Suppressor macrophage (primary cell): Measurements from ENCODE around the gene MLST8.
A peak's percentile ranks its signal among the peaks of the same experiment; 100 is the strongest.

Experiments
- DNase-seq, 4 experiments: peaks; one replicate each; pipeline ENCODE4 v3.0.0-alpha.2; 2020 to 2022

MLST8 gene

GRCh38 chr16:2209258-2210008 is 4.2 kb downstream of the MLST8 start:
- no peak for DNase-seq

- no peak for DNase-seq
Measured at GRCh38 chr16:2210009-2210332, 4.7 kb downstream of the MLST8 start.

GRCh38 chr16:2210386-2211365 is 5.4 kb downstream of the MLST8 start, which contains the start of gene BRICD5:
Gene BRICD5 (minus strand): TSS chr16:2210863. CDS start chr16:2210833, 30 bp downstream.
- no peak for DNase-seq

- DNase-seq, result no peak
Measured at GRCh38 chr16:2211923-2212347, 6.7 kb downstream of the MLST8 start.

- peak; percentile 33 to 67 (median 66) for DNase-seq
Measured at GRCh38 chr16:2212362-2213324, 7.4 kb downstream of the MLST8 start.

GRCh38 chr16:2213817-2214718 is 8.8 kb downstream of the MLST8 start:
- peak; percentile 22 to 68 (median 46) for DNase-seq

GRCh38 chr16:2214719-2214968 is 9.4 kb downstream of the MLST8 start, which contains the start of gene PGP:
Gene PGP (minus strand): TSS chr16:2214840. CDS start chr16:2214777, 63 bp downstream.
- DNase-seq, result no peak

- DNase-seq, result no peak
Measured at GRCh38 chr16:2216330-2216729, 11.1 kb downstream of the MLST8 start.

- DNase-seq, result peak; percentile 100
Measured at GRCh38 chr16:2223221-2223941, 18.1 kb downstream of the MLST8 start, which contains the start of gene E4F1. Gene E4F1 (plus strand): TSS chr16:2223591. CDS start chr16:2223614, 23 bp downstream.

- DNase-seq, result peak; percentile 53 to 71 (median 64)
Measured at GRCh38 chr16:2223942-2224486, 18.8 kb downstream of the MLST8 start.

- DNase-seq, result no peak
Measured at GRCh38 chr16:2226245-2226793, 21.1 kb downstream of the MLST8 start.

GRCh38 chr16:2226918-2227317 is 21.7 kb downstream of the MLST8 start:
- DNase-seq, result no peak

GRCh38 chr16:2228161-2228824 is 23.0 kb downstream of the MLST8 start:
- DNase-seq, result no peak

- DNase-seq, result no peak
Measured at GRCh38 chr16:2229091-2229490, 23.8 kb downstream of the MLST8 start.

- DNase-seq, result no peak
Measured at GRCh38 chr16:2229632-2230250, 24.5 kb downstream of the MLST8 start.

GRCh38 chr16:2230376-2230775 is 25.1 kb downstream of the MLST8 start:
- DNase-seq, result peak in 1 of 4 experiments; percentile 37

GRCh38 chr16:2231016-2231931 is 26.0 kb downstream of the MLST8 start:
- DNase-seq, result no peak
